ENCODE measurements around the gene MYO15A.

The MYO15A gene

DNA sequence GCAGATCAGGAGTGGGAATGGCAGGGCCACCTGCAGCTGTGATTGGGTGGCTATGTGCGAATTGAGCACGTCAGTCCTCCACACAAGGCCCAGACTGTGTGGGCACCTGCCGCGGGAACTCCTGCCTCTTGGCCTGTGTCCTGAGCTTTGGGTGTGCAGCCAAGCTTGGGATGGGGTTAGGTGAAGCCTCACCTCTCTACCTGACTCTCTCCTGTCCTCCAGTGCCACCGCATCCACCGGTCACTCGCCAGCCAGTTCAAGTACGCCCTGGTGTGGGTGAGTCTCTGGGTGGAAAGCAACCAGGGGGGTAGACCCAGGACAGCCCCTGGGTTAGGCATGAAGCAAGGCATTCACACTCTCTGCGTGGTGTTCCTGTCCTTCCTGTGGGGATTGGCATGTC, 2.3 kb upstream of the MYO15A start:
- no peak for DNase-seq

DNA sequence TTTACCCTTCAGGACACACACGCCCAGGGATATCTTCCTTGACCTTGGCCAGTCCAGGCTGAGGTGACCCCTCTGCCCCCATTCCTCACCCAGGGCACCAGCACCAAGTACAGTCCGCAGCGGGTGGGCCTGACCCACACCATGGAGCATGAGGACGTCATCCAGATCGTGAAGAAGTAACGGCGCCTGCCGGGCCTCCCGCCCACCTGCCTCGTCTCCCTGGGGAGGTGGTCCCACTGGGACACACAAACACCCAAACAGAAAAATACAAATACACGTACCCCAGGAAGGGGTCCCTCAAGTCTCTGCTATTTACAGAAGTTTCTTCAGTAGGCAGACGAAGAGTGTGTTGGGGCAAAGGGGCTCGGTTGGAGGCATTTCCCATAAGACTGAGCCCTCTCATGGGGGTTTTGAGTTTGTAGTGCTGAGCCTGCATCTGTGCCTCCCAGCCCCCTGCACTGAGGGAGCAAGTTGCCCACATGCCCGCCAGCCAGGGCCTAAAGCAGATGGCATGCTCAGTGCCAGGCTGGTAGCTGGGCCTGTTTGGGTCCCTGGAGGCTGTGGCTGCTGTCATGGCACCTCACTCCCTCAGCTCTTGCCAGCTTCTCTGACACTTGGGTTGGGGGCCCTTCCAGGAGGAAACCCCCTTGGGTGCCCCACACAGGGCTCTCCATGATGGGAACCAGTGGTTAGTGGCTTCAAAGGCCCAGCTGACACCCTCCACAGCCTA, 1.3 kb upstream of the MYO15A start:
- no peak for DNase-seq

DNA sequence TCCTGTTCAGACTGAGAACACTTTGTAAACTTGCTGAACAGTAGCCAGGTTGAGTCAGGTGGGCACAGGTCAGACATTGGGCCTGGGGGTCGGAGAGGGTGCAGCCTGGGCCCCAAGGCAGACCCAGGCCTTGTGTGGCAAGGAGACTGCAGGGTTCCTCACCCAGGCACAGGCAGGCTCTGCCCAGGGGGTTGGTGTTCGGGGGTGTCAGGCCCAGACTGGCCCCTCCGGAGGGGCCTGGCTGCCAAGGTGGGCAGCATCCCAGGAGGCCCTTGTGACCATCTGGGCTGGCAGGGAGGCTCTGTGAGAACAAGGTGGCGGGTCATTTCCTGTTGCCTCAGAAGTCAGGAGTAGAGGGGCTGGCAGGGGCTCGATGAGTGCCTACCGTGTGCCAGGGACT, 585 bp upstream of the MYO15A start:
- DNase-seq, result no peak

DNA sequence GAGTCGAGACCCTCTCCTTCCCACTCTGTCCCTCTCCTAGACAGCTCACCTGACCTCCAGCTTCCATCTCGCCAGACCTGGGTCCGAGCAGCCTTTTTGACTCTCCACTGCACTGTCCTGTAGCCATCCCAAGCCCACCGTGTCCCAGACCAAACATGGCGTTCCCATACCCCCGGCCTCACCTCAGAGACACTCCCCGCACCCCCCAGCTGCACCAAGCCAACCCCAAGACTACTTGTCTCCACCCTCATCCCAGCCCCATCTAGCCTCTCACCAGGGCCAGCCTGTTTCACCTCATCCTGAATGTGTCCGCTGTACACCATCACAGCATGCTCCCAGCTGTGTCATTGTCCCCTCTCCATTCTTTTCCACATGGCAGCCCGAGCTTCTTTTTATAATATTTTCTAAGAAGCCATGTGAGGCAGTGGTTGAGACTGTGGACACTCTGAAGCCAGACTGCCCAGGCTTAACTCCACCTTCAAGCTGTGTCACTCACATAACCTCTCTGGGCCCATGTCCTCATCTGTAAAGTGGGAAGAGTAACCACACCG, 1.5 kb downstream of the MYO15A start:
- no peak for DNase-seq

DNA sequence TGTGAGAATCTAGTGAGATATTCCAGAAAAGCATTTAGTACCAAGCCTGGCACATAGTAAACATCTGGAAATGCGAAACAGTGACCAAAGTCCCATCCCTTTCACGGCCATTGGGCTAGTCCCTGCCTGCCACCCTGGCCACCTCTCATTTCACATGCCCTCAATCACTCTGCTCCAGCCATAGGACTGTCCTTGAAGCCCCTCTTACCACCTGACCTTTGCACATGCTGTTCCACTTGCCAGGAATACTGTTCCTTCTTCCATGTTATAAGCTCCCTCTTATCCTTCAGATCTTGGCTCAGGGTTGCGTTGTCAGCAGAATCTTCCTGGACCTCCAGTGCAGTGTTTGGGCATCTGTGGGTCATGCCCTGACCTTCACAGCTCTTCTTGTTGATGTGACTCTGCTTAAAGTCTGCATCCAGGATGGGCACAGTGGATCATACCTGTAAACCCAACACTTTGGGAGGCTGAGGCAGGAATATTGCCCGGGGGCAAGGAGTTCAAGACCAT, 2.1 kb downstream of the MYO15A start:
- DNase-seq, result no peak

DNA sequence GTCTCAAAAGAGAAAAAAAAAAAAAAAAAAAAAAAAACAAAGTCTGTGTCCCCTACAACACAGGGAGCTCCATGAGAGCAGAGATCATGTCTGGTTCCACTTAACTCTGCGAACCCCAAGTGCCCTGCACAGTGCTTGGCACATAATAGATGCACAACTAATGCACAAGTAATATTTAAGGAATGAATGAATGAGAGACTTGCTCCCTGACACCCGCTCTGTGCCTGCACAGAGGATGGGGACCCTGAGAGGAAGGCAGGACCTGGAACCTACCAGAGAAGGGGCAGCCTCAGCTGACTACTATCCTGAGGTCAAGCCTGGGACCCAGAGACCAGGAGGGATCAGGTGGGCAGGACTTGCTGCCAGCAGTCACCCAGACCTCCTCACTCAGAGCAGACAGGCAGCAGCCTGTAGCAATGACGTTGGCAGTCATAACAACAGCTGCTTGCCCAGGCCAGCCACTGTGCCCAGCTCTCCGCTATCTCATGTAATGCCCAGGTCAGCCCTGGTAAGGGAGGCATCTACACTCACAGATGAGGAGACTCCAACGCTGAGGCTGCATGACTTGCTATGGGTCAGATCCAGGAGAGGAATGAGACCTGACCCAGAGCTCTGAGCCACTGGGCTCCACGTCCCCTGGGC, 2.9 kb downstream of the MYO15A start:
- no peak for DNase-seq

DNA sequence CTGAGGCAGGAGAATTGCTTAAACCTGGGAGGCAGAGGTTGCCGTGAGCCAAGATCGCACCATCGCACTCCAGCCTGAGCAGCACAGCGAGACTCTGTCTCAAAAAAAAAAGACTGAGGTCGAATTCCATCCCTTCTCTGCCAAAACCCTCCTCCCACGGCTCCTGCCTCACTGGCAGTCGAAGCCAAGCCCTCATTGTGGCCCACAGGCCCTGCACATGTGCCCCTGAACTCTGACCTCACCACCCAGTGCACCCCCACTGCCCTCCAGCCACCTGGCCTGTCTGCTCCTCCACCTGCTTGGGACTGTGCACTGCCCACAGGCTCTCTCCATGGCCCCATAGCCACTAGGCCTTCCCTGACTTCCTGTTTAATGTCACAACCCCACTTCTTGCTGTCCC, 7.0 kb downstream of the MYO15A start:
- no peak for DNase-seq

DNA sequence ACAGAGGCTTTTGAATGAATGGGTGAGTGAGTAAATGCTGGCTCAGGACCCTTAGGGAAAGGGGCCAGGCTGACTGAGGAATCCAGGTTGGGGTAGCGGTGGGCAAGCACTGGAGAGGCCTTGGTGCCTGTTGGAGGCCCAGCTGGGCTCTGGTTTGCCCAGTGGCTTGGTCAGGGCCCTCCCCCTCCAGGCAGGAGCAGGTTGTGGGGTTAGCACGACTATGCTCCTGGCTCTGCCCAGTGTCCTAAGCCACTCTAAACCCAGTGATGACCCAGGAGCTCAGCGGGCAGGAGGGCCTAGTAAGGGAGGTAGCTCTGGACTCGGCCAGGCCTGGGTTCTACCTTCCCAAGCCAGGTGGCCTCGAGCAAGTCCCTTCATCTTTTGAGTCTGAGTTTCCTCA, 7.5 kb downstream of the MYO15A start:
- DNase-seq, result no peak

DNA sequence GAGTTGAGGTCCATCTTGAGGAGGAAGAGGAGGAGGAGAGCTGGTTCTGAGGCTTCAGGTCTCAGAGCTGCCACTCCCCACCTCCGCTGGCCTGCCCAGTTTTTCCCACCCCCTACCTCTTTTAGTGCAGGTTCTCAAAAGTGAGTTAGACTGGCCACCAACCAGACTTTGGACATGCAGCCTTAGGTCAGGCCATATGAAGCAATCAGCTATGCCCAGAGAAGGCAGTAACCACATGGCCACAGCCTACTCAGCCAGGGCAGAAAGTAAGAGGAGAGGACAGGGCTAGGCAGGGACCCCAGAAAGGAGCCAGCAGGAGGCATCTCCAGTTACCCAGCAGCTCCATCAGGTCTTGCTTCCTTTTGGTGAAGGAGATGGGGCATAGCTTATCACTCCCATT, 9.0 kb downstream of the MYO15A start:
- DNase-seq, result no peak

DNA sequence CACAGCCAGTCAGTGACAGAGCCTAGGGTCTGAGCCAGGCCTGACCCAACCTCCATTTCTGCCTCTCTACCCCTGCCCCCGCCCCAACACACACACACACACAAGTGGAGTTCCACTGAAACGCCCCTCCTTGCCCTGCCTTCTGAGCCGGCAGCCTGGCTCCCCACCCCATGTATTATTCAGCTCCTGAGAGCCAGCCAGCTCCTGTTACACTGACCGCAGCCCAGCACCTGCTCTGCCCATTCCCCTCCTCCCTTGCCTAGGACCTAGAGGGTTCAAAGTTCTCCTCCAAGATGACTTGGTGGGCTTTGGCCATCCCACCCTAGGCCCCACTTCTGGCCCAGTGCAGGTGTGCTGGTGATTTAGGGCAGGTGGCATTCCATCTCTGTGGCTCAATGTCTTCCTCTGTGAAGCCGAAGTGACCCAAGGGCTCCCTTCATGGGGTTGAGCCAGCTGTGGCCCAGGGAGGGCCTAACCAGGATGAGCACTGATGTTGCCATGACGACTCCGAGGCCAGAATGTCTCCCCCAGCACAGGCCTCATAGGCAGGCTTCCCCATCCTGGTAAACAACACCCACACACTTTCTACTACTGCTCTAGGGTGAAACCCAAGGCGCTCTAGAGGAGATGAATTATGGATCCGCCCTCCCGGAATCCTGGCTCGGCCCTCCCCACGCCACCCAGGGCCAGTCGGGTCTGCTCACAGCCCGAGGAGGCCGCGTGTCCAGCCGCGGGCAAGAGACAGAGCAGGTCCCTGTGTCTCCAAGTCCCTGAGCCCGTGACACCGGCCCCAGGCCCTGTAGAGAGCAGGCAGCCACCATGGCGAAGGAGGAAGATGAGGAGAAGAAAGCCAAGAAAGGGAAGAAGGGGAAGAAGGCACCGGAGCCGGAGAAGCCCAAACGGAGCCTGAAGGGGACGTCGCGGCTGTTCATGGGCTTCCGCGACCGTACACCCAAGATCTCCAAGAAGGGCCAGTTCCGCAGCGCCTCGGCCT, 9.7 kb downstream of the MYO15A start:
- DNase-seq, result no peak

DNA sequence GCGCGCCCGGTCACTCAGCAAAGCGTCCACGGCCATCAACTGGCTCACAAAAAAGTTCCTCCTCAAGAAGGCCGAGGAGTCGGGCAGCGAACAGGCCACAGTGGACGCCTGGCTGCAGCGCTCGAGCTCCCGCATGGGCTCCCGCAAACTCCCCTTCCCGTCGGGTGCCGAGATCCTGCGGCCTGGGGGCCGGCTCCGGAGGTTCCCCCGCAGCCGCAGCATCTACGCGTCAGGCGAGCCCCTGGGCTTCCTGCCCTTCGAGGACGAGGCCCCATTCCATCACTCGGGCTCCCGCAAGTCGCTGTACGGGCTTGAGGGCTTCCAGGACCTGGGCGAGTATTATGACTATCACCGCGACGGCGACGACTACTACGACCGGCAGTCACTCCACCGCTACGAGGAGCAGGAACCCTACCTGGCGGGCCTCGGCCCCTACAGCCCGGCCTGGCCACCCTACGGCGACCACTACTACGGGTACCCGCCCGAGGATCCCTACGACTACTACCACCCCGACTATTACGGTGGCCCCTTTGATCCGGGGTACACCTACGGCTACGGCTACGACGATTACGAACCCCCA, 10.7 kb downstream of the MYO15A start:
- no peak for DNase-seq

DNA sequence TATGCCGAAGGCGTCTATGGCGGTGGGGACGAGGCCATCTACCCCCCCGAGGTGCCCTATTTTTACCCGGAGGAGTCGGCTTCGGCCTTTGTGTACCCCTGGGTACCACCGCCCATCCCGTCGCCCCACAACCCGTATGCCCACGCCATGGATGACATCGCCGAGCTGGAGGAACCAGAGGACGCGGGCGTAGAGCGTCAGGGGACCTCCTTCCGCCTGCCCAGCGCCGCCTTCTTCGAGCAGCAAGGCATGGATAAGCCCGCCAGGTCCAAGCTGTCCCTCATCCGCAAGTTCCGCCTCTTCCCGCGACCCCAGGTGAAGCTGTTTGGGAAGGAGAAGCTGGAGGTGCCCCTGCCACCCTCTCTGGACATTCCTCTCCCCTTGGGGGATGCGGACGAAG, 11.4 kb downstream of the MYO15A start:
- DNase-seq, result no peak

DNA sequence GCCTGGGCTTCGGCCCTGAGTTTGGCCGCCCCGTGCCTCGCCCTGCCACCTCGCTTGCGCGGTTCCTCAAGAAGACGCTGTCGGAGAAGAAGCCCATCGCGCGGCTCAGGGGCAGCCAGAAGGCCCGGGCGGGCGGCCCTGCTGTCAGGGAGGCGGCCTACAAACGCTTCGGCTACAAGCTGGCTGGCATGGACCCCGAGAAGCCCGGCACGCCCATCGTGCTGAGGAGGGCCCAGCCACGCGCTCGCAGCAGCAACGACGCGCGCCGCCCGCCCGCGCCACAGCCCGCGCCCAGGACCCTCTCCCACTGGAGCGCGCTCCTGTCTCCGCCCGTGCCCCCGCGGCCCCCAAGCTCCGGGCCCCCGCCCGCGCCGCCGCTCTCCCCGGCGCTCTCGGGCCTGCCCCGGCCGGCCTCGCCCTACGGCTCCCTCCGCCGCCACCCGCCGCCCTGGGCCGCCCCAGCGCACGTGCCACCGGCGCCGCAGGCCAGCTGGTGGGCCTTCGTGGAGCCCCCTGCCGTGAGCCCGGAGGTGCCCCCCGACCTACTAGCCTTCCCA, 12.0 kb downstream of the MYO15A start:
- DNase-seq, result no peak

DNA sequence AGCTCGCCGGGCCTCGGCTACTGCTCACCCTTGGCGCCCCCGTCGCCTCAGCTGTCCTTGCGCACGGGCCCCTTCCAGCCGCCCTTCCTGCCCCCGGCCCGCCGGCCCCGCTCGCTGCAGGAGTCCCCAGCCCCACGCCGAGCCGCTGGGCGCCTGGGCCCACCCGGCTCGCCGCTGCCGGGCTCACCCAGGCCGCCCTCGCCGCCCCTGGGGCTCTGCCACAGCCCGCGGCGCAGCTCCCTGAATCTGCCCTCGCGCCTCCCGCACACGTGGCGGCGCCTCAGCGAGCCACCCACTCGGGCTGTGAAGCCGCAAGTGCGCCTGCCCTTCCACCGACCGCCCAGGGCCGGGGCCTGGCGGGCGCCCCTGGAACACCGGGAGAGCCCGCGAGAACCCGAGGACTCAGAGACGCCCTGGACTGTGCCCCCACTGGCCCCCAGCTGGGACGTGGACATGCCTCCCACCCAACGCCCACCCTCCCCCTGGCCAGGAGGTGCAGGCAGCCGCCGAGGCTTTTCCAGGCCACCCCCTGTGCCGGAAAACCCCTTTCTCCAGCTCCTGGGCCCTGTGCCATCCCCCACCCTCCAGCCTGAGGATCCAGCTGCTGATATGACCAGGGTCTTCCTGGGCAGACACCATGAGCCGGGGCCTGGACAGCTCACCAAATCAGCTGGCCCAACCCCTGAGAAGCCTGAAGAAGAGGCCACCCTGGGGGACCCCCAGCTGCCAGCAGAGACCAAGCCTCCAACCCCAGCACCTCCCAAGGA, 12.8 kb downstream of the MYO15A start:
- no peak for DNase-seq

DNA sequence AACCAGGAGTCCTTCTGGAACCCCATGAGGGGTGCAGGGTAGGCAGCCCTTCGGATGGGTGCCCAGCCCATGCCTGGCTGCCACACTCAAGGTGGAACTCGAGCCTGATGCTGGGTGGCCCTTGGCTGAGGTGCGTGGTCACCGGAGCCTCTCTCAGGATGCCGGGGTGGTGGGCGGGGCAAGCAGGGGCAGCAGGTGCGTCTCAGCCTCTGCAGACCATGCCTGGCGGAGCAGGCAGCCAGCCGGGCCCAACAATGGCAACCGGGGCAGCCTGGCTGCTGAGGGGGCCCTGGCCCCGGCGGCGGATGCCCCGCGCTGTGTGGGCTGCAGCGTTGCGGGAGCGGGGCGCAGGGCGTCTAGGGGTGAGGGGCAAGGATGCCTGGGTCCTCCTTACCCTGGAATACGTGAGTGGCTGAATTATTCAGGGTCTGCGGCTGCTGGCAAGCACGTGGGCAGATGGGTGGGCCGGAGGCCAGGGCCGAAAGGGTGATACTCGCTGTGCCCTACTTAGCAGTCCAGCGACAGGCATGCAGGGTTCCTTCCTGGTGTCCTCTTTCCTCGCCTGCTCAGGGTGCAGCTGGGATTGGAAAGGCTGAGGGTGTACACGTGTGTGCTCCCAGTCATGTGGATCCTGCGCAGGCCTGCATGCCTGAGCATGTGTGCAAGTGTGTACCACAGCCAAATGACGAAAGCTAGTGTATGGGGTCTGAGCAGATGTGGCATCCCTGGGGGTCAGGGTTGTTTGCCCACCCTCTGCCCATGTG, 14.6 kb downstream of the MYO15A start:
- no peak for DNase-seq

DNA sequence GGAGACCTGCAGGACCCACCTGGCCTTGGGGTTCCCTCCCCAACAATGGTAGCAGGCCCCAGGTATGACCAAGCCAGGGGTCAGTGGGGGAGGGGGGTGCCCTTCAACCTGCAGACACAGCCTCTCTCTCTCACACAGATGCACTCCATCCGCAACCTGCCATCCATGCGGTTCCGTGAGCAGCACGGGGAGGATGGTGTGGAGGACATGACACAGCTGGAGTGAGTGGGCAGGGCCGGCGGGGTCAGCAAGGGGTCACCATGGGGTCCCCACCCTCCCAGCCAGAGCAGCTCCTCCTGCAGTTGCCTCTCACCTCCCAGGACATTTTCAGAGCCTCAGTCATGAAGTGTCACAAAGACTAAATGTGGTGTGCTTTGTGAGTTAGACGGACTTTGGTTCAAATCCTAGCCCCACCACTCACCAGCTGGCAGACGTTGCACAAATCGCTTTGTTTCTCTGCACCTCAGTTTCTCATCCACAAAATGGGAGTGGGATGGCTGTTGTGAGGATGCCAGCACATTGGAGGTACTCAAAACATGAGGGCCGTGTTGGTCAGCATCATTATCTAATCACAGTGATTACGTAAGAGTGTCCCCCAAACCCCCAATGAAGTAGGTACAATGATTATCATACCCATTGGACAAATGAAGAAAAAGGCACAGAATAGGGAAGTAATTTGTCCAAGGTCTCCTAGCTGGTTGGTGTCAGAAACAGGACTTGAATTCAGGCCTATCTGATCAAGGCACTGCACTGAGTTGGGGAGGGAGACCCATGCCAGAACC, 16.0 kb downstream of the MYO15A start:
- no peak for DNase-seq

DNA sequence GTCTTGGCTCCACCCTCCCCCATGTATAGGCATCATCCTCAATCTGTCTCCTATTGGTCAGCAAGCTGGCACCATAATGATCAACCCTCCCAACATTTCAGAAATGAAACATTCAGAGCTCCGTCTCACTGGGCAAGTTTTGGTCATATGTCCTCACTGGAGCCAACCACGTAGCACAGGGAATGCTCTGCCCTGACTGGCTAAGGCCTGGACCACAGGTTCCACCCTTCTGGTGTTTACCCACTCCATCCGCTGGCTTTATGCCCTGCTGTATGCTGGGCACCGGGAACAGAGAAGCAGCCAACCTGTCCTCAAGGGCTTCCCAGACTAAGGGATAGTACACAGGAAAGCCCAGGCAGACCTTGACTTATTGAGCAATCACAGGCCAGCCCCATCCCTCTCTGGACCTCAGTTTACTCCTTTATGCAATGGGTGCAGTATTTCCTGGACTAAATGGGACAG, 20.5 kb downstream of the MYO15A start:
- peak; percentile 47 for DNase-seq

DNA sequence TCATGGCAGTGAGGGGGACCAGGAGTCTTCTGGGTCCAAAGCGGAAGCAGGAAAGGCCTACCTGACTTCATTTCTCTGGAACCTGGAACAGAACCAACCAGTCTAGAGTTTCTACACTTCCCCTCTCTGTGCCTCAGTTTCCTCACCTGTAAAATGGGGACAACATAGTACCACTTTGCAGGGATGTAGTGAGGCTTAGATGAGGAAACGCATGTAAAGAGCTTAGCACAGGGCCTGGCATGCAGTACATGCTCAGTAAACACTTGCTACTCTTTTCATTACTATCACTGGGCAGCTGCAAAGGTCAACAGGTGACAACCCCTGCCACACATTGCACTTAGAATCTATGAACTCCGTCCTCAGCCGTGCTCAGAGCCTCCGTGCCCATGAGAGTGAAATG, 24.2 kb downstream of the MYO15A start:
- DNase-seq, result no peak

DNA sequence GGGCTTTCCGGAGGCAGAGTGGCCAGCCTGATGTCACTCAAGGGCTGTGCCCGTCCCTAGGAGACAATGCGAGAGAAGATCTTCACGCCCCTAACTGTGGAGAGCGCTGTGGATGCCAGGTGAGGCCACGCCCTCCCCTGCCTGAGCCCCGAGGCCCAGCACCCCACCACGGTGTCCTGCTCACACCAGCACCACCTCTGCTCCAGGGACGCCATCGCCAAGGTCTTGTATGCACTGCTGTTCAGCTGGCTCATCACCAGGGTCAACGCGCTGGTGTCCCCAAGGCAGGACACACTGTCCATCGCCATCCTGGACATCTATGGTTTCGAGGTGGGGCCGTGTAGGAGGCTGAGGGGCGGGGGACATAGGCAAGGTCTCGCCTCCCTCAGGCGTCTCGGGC, 27.8 kb downstream of the MYO15A start:
- DNase-seq, result no peak
